Thyroid gland (tissue), 4 donors: Measurements from ENCODE around the gene CELF5.

Experiments
- POLR2A ChIP-seq, 2 donors: fragments of 450-650 bp; IDR thresholded peaks; one replicate each; pipeline ENCODE4 v1.6.1; 2017; ENCODE audit warnings: antibody characterized with exemption in 2 of 2, mild to moderate bottlenecking in 2 of 2, moderate library complexity in 1 of 2
- TF ChIP-seq, protein P1 (sequence below), 6 experiments: fragments of 200-600 bp in 3 of 6; fragments of 450-650 bp in 3 of 6; sonication (generic) in 3 of 6; IDR thresholded peaks; one replicate each; pipeline ENCODE4 v1.5.1; 2016 to 2019; ENCODE audit warnings: antibody characterized with exemption in 6 of 6, mild to moderate bottlenecking in 2 of 6, inconsistent platforms in 1 of 6, moderate library complexity in 1 of 6

DNA sequence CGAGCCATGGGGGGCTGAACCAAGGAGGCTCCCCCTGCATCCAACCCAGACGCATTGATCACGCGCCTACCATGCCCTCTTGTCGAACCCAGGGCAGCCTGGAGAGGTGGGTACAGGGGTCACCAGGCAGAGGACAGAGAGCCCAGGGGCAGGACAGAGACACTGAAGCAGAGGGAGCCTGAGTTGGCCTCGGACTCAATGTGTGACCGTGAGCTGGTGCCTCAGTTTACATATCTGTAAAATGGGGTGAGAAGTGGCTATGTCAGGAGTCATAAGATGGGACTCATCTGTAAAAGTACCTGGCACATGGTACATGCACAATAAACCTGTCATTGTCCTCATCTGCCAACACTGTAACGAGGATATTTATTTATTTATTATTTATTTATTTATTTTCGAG is 117.8 kb downstream of the CELF5 start:
- no peak for TF ChIP-seq POLR2A (IDR thresholded peaks at IDR 0.05)
- TF ChIP-seq, protein P1, sequence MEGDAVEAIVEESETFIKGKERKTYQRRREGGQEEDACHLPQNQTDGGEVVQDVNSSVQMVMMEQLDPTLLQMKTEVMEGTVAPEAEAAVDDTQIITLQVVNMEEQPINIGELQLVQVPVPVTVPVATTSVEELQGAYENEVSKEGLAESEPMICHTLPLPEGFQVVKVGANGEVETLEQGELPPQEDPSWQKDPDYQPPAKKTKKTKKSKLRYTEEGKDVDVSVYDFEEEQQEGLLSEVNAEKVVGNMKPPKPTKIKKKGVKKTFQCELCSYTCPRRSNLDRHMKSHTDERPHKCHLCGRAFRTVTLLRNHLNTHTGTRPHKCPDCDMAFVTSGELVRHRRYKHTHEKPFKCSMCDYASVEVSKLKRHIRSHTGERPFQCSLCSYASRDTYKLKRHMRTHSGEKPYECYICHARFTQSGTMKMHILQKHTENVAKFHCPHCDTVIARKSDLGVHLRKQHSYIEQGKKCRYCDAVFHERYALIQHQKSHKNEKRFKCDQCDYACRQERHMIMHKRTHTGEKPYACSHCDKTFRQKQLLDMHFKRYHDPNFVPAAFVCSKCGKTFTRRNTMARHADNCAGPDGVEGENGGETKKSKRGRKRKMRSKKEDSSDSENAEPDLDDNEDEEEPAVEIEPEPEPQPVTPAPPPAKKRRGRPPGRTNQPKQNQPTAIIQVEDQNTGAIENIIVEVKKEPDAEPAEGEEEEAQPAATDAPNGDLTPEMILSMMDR (IDR thresholded peaks at IDR 0.05) = no peak
